ENCODE data around the gene PCDHGB7.
"Not testable (repeated sequence)": the region's sequence is repeated elsewhere in the genome, so short reads cannot be mapped to it uniquely, and the experiment has no call there.

The PCDHGB7 gene

GRCh38 chr5:141417494-141418172 lies at the start of gene PCDHGB7:
TSS of gene PCDHGB7 (plus strand) at chr5:141417677. CDS start at chr5:141417860, 183 bp downstream.
- DNase-seq (peak; percentile 62), ATAC-seq (peak; percentile 82)
- peaks cover 82% of the 10 kb centered on the region for H3K27me3 Mint-ChIP-seq
- peak within 1 kb of the TSS; percentile 69 for H3K4me3 Mint-ChIP-seq
- H3K4me1 Mint-ChIP-seq, result peaks cover 30% of the 10 kb centered on the region
- H3K27ac Mint-ChIP-seq, result peak within 1 kb of the TSS; percentile 4
- peaks cover 45% of the 10 kb centered on the region for H3K9me3 Mint-ChIP-seq
- peaks cover 44% of the 10 kb centered on the region for H3K36me3 Mint-ChIP-seq (ENCODE audit: low read depth)

DNA sequence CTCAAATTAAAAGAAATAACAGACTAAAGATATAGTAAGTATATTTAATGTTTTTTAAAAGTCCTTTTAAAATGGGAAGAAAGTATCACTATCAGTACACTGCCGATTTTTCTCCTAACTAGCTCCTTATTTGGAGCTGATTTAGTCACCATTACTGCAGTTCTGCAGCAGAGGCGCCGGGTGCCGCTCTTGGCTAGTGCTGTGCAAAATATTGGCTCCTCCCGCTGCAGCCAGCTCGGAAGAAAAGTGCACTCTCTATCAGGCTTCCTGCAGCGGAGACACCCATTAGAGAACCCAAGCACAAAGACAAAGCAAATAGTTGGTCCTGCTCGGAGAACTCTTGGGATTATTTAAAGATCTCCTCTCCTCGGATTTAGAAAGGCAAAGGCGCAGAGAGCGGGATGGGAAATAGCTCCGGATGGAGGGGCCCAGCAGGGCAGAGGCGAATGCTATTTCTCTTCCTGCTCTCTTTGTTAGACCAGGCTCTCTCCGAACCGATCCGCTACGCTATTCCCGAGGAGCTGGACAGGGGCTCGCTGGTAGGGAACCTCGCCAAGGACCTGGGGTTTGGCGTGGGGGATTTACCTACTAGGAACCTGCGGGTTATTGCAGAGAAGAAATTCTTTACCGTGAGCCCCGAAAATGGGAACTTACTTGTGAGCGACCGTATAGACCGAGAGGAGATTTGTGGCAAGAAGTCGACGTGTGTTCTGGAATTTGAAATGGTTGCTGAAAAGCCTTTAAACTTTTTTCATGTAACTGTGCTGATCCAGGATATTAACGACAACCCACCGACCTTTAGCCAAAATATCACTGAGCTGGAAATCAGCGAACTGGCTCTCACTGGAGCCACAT lies 47.3 kb upstream of the PCDHGB7 start, which contains the start of gene PCDHGB3:
TSS of gene PCDHGB3 (plus strand) at position 249 of the 855 bp plus-strand sequence. CDS start at position 402, 153 bp downstream.
- ATAC-seq (peak; percentile 43), DNase-seq (peak; percentile 13)
- H3K4me1 Mint-ChIP-seq, result peaks cover 2% of the 10 kb centered on the region
- H3K4me3 Mint-ChIP-seq, result peak within 1 kb of the TSS; percentile 62
- H3K36me3 Mint-ChIP-seq (ENCODE audit: low read depth), result peaks cover 32% of the 10 kb centered on the region
- no peak within 1 kb of the TSS for H3K27ac Mint-ChIP-seq
- H3K9me3 Mint-ChIP-seq, result peaks cover 43% of the 10 kb centered on the region
- H3K27me3 Mint-ChIP-seq, result peaks cover 74% of the 10 kb centered on the region

- no peak overlapping the region for H3K4me3 Mint-ChIP-seq
- peaks cover 45% of the 10 kb centered on the region for H3K9me3 Mint-ChIP-seq
- peaks cover 2% of the 10 kb centered on the region for H3K4me1 Mint-ChIP-seq
- ATAC-seq (no peak), DNase-seq (no peak)
- H3K27ac Mint-ChIP-seq, result no peak overlapping the region
- peaks cover 70% of the 10 kb centered on the region for H3K27me3 Mint-ChIP-seq
- H3K36me3 Mint-ChIP-seq (ENCODE audit: low read depth), result peaks cover 30% of the 10 kb centered on the region
Observed at GRCh38 chr5:141371572-141372475, 45.7 kb upstream of the PCDHGB7 start.

DNA sequence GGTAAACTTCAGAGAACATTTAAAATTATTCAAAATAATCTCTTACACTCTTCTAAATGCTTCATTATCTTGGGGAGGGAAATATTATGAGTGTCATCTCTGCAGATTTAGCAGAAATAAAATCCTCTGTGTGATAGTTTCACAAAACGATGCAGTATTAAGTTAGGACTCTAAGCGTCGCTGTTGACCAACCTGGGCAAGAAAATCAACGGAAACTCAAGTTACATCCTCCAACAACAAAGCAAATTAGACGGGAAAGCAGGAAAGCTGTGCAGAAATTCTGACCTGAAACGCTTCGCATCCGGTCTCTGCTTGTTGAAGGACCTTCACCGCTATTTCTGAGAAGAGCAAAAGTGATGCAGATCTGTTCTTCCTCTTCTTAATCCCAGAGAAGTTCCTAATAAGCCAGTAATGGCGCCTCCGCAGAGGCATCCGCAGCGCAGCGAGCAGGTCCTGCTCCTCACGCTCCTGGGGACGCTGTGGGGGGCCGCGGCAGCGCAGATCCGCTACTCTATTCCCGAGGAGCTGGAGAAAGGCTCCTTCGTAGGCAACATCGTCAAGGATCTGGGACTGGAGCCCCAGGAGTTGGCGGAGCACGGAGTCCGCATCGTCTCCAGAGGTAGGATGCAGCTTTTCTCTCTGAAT lies 43.7 kb upstream of the PCDHGB7 start, which contains the start of gene PCDHGA6:
TSS of gene PCDHGA6 (plus strand) at position 219 of the 645 bp plus-strand sequence. CDS start at position 412, 193 bp downstream.
- peaks cover 48% of the 10 kb centered on the region for H3K9me3 Mint-ChIP-seq
- DNase-seq (no peak), ATAC-seq (no peak)
- no peak within 1 kb of the TSS for H3K27ac Mint-ChIP-seq
- H3K27me3 Mint-ChIP-seq, result peaks cover 65% of the 10 kb centered on the region
- peaks cover 33% of the 10 kb centered on the region for H3K36me3 Mint-ChIP-seq (ENCODE audit: low read depth)
- H3K4me3 Mint-ChIP-seq, result no peak within 1 kb of the TSS
- H3K4me1 Mint-ChIP-seq, result peaks cover 2% of the 10 kb centered on the region

DNA sequence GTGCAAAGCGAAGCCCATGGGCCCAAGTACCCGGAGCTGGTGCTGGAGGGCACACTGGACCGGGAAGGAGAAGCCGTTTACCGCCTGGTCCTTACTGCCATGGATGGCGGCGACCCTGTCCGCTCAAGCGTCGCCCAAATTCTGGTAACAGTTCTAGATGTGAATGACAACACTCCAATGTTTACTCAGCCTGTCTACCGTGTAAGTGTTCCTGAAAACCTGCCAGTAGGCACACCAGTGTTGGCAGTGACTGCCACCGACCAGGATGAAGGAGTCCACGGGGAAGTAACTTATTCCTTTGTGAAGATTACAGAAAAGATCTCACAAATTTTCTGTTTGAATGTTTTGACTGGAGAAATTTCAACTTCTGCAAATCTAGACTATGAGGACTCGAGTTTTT lies 42.9 kb upstream of the PCDHGB7 start:
- ATAC-seq (no peak), DNase-seq (no peak)
- H3K4me1 Mint-ChIP-seq, result peaks cover 2% of the 10 kb centered on the region
- H3K27ac Mint-ChIP-seq, result no peak overlapping the region
- H3K27me3 Mint-ChIP-seq, result peaks cover 66% of the 10 kb centered on the region
- H3K36me3 Mint-ChIP-seq (ENCODE audit: low read depth), result peaks cover 33% of the 10 kb centered on the region
- H3K4me3 Mint-ChIP-seq, result no peak overlapping the region
- peaks cover 53% of the 10 kb centered on the region for H3K9me3 Mint-ChIP-seq

- H3K27ac Mint-ChIP-seq, ATAC-seq, DNase-seq, H3K4me1 Mint-ChIP-seq, H3K4me3 Mint-ChIP-seq: not testable (repeated sequence)
- H3K36me3 Mint-ChIP-seq (ENCODE audit: low read depth), result peaks cover 33% of the 10 kb centered on the region
- H3K27me3 Mint-ChIP-seq, result peaks cover 63% of the 10 kb centered on the region
- H3K9me3 Mint-ChIP-seq, result peaks cover 52% of the 10 kb centered on the region
Observed at GRCh38 chr5:141375444-141376155, 41.9 kb upstream of the PCDHGB7 start.

- Mint-ChIP-seq H3K27ac (no peak within 1 kb of the TSS), H3K36me3 (ENCODE audit: low read depth) (peaks cover 18% of the 10 kb centered on the region), H3K9me3 (peaks cover 54% of the 10 kb centered on the region), H3K4me3 (peak within 1 kb of the TSS; percentile 55), H3K27me3 (peaks cover 69% of the 10 kb centered on the region), H3K4me1 (no peaks in the 10 kb centered on the region)
- DNase-seq (no peak), ATAC-seq (no peak)
Observed at GRCh38 chr5:141382469-141383294, 34.8 kb upstream of the PCDHGB7 start, which contains the start of gene PCDHGA7. TSS of gene PCDHGA7 (plus strand) at chr5:141382742. CDS start at chr5:141382900, 158 bp downstream.

- H3K36me3 Mint-ChIP-seq (ENCODE audit: low read depth), result peaks cover 20% of the 10 kb centered on the region
- H3K27me3 Mint-ChIP-seq, result peaks cover 72% of the 10 kb centered on the region
- DNase-seq (no peak), ATAC-seq (no peak)
- H3K9me3 Mint-ChIP-seq, result peaks cover 55% of the 10 kb centered on the region
- H3K27ac Mint-ChIP-seq, result no peak overlapping the region
- no peak overlapping the region for H3K4me3 Mint-ChIP-seq
- no peaks in the 10 kb centered on the region for H3K4me1 Mint-ChIP-seq
Observed at GRCh38 chr5:141383345-141383744, 34.1 kb upstream of the PCDHGB7 start.

GRCh38 chr5:141384471-141385267 lies 32.8 kb upstream of the PCDHGB7 start:
- Mint-ChIP-seq H3K27ac (no peak overlapping the region), H3K4me3 (no peak overlapping the region), H3K9me3 (peaks cover 52% of the 10 kb centered on the region), H3K36me3 (ENCODE audit: low read depth) (peaks cover 24% of the 10 kb centered on the region), H3K4me1 (no peaks in the 10 kb centered on the region), H3K27me3 (peaks cover 73% of the 10 kb centered on the region)
- DNase-seq, result no peak
- ATAC-seq, result no peak

- Mint-ChIP-seq H3K9me3 (peaks cover 54% of the 10 kb centered on the region), H3K36me3 (ENCODE audit: low read depth) (peaks cover 23% of the 10 kb centered on the region), H3K27me3 (peaks cover 71% of the 10 kb centered on the region)
- H3K27ac Mint-ChIP-seq, DNase-seq, H3K4me1 Mint-ChIP-seq, H3K4me3 Mint-ChIP-seq, ATAC-seq: not testable (repeated sequence)
Observed at GRCh38 chr5:141387557-141388311, 29.7 kb upstream of the PCDHGB7 start, which contains the start of gene PCDHGB4. TSS of gene PCDHGB4 (plus strand) at chr5:141387698. CDS start at chr5:141387885, 187 bp downstream.

GRCh38 chr5:141388661-141389060 lies 28.8 kb upstream of the PCDHGB7 start:
- Mint-ChIP-seq H3K36me3 (ENCODE audit: low read depth) (peaks cover 24% of the 10 kb centered on the region), H3K4me3 (no peak overlapping the region), H3K27ac (no peak overlapping the region), H3K27me3 (peaks cover 71% of the 10 kb centered on the region), H3K9me3 (peaks cover 53% of the 10 kb centered on the region), H3K4me1 (no peaks in the 10 kb centered on the region)
- DNase-seq, result no peak
- no peak for ATAC-seq
